ENCODE results near the gene FAM53A. TPM values are rescaled to one million over a fixed set of nuclear protein-coding genes. Genes with fewer than 3 reads are reported as not detected.

The FAM53A gene
- total and polyA plus RNA-seq, 10 of the 15 experiments (the other 5 are each of a cell fraction or from before 2014, with no cell fraction given), result 0.02 to 0.87 (median 0.38) TPM; not detected in 2

DNA sequence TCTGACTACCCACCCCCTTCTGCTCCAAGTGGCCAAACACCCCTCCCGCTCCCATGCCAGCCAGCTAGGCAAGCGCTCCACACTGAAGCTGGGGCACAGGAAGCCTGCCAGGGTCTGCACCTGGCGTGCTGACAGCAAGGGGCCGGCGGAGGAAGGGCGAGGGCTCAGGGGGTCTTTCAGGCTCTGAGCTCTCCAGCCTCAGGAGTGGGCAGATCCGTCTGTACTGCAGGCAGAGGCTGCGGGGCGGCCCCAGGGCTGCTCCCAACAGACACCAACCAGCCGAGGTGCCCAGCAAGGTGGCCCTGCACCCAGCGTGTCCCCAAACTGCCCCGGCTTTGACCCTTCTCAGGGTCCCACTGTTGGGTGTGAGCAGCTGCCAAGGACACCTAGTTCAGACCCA, 14.8 kb downstream of the FAM53A start:
- Histone ChIP-seq H3K36me3 (ENCODE audit: control insufficient read depth in 2 of 2, insufficient read depth in 2 of 2, low read length in 1 of 2) (no peaks in the 10 kb centered on the region), H2AFZ (ENCODE audit: control insufficient read depth, low read depth, low read length) (no peak overlapping the region), H4K20me1 (ENCODE audit: control insufficient read depth, insufficient read depth) (no peaks in the 10 kb centered on the region), H3K79me2 (ENCODE audit: control insufficient read depth, insufficient read depth, low read length) (no peaks in the 10 kb centered on the region), H3K4me1 (ENCODE audit: control insufficient read depth, insufficient read depth, low read length) (no peaks in the 10 kb centered on the region), H3K27ac (ENCODE audit: control insufficient read depth, insufficient read depth) (no peak overlapping the region), H3K9ac (ENCODE audit: control insufficient read depth, insufficient read depth, low read length) (no peak overlapping the region), H3K4me3 (no peak overlapping the region), H3K27me3 (replicated peaks in 1 of 2; ENCODE audit: control insufficient read depth in 2 of 2, insufficient read depth in 2 of 2, low read length in 1 of 2) (no peaks in the 10 kb centered on the region), H3K9me3 (replicated peaks; ENCODE audit: control insufficient read depth, insufficient read depth, low read length) (no peaks in the 10 kb centered on the region), H3K4me2 (ENCODE audit: control insufficient read depth, insufficient read depth) (no peak overlapping the region)
- FAIRE-seq, result no peak
- DNase-seq (ENCODE audit: low read depth, low spot score), result no peak
- in situ Hi-C loops (cut with MboI), result no loop called here
- RAD21 ChIA-PET (ENCODE audit: unreplicated experiment), result no interaction called here
- 52% methylated on average over 12 of the region's 12 CpGs for WGBS (ENCODE audit: insufficient coverage, insufficient replicate concordance, low lambda C conversion rate, missing lambda C conversion rate)
- CTCF ChIA-PET, result no interaction called here
- intact Hi-C loops (cut with micrococcal nuclease; ENCODE audit: unreplicated experiment), result no loop called here
- SMC1A ChIA-PET (ENCODE audit: uncharacterized antibody, unreplicated experiment), result no interaction called here
- no peak for TF ChIP-seq ESRRA (IDR thresholded peaks at IDR 0.05; ENCODE audit: low read length)
- TF ChIP-seq TCF12 (IDR thresholded peaks at IDR 0.05; ENCODE audit: low read depth, low read length), result no peak
- TF ChIP-seq ZZZ3 (IDR thresholded peaks at IDR 0.05; ENCODE audit: control insufficient read depth, insufficient read length, low read depth), result no peak
- TF ChIP-seq, protein P1, sequence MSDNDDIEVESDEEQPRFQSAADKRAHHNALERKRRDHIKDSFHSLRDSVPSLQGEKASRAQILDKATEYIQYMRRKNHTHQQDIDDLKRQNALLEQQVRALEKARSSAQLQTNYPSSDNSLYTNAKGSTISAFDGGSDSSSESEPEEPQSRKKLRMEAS (IDR thresholded peaks at IDR 0.05; ENCODE audit: low read depth, low read length), result no peak
- no peak for TF ChIP-seq CHD1 (IDR thresholded peaks at IDR 0.05; ENCODE audit: low read depth, low read length)
- no peak for TF ChIP-seq SIX5 (IDR thresholded peaks at IDR 0.05; ENCODE audit: low read depth, low read length, severe bottlenecking)
- no peak for TF ChIP-seq NR2C2 (IDR thresholded peaks at IDR 0.05; ENCODE audit: borderline replicate concordance, control insufficient read depth, insufficient read length, low read depth)
- TF ChIP-seq, protein P2, sequence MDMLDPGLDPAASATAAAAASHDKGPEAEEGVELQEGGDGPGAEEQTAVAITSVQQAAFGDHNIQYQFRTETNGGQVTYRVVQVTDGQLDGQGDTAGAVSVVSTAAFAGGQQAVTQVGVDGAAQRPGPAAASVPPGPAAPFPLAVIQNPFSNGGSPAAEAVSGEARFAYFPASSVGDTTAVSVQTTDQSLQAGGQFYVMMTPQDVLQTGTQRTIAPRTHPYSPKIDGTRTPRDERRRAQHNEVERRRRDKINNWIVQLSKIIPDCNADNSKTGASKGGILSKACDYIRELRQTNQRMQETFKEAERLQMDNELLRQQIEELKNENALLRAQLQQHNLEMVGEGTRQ (IDR thresholded peaks at IDR 0.05; ENCODE audit: borderline replicate concordance, low read depth, low read length), result no peak
- TF ChIP-seq TCF3 (IDR thresholded peaks at IDR 0.05; ENCODE audit: borderline replicate concordance, insufficient read depth, low read depth, low read length), result no peak
- TF ChIP-seq SP1 (IDR thresholded peaks at IDR 0.05; ENCODE audit: low read depth, low read length), result no peak
- TF ChIP-seq HDAC2 (IDR thresholded peaks at IDR 0.05), result no peak
- TF ChIP-seq CREM (IDR thresholded peaks at IDR 0.05; ENCODE audit: low read depth), result no peak
- ATAC-seq, result no peak
- BruUV-seq (replicated peaks), result no TSS peak
- POLR2A ChIA-PET, result no interaction called here

All from GM12878 (cell line).